Pancreas (tissue), 10 donors: ENCODE measurements around the gene SLC6A20. TPM values are rescaled to one million over a fixed set of nuclear protein-coding genes. Genes with fewer than 3 reads are reported as not detected.

Source experiments
- ATAC-seq, 4 donors: fragments of 200-7000 bp; cut with Tn5 transposase; one replicate each; pipeline versions ENCODE4 v1.8.0 to v1.9.1; 2020; ENCODE audit warnings: mild to moderate bottlenecking in 4 of 4, moderate library complexity in 4 of 4
- DNase-seq, 6 donors: peaks; one replicate each; pipeline ENCODE4 v3.0.0-alpha.2; 2020
- FAIRE-seq: peaks from 2 replicates; lab custom pipeline; 2012; peaks lifted over from hg19 to GRCh38; lab: Jason Lieb, UNC
- H3K27ac ChIP-seq, 4 donors: fragments of 200-600 bp; sonication (generic); 1 replicate in 3 of 4; 2 replicates in 1 of 4; pipeline versions ENCODE4 v1.5.0 to v1.8.0; 2020
- H3K27me3 ChIP-seq, 4 donors: fragments of 200-600 bp; one replicate each; pipeline ENCODE4 v1.8.0; 2021
- H3K36me3 ChIP-seq, 3 donors: fragments of 200-600 bp; sonication (generic) in 1 of 3; one replicate each; pipeline versions ENCODE4 v1.5.0 to v1.8.0; 2020 to 2021
- H3K4me1 ChIP-seq, 3 donors: fragments of 200-600 bp; one replicate each; pipeline ENCODE4 v1.8.0; 2021
- H3K4me3 ChIP-seq, 4 donors: fragments of 200-600 bp; sonication (generic) in 2 of 4; one replicate each; pipeline versions ENCODE4 v1.5.0 to v1.8.0; 2020 to 2021
- H3K9me3 ChIP-seq, 4 donors: fragments of 200-600 bp; one replicate each; pipeline ENCODE4 v1.8.0; 2021
- WGBS, 2 donors: extraction: QIAGEN DNeasy Blood & Tissue Kit; methylation state at CpG; one replicate each; pipeline ENCODE4 v1.1.7; 2013; 5-methylcytosine and 5-hydroxymethylcytosine counted together
- intact Hi-C, 3 donors: fragments of 100-400 bp; cut with DNase I; formaldehyde crosslinking; loops; one replicate each; pipeline versions ENCODE4 v1.11.1 to v1.14.2; 2022
- polyA plus RNA-seq, 2 donors: library from polyadenylated mRNA; stranded (reverse); fragments of 200-250 nt; gene quantifications; one replicate each; pipeline ENCODE4 v1.2.3, GENCODE V29; 2013
- total RNA-seq, 6 donors: library from RNA; stranded (reverse); fragmentation: NEBNext Ultra II Directional in 4 of 6; extraction: Animal tissue kit (Norgen Biotek cat#: 25700) in 4 of 6; gene quantifications; one replicate each; pipeline versions ENCODE4 v1.2.1 to v1.2.4, GENCODE V29; 2021 to 2023
- TF ChIP-seq, protein P1 (sequence below), 4 donors: fragments of 200-600 bp; sonication (generic) in 3 of 4; IDR thresholded peaks; one replicate each; pipeline versions ENCODE4 v1.5.0 to v1.8.0; 2021; ENCODE audit warnings: antibody characterized with exemption in 4 of 4
- donor health status: healthy with polysubstance abuse.
- donor health status: DM: no; HTN: no; CAD: no; lungs with moderate emphysema.
- donor health status: DM: no; HTN: no; CAD: no.
- donor health status: control.
- donor health status: control.
- donor health status: Bipolar disorder and iron deficiency.
- donor health status: DM: yes; HTN: yes; CAD: no.
- donor health status: DM: no; HTN: no; CAD: no.
- donor health status: DM: no; HTN: no; CAD: no.
- donor health status: DM: yes; HTN: yes; CAD: no.

SLC6A20 gene
- total and polyA plus RNA-seq, 8 donors, result 3.1 to 11.3 (median 5.7) TPM

DNA sequence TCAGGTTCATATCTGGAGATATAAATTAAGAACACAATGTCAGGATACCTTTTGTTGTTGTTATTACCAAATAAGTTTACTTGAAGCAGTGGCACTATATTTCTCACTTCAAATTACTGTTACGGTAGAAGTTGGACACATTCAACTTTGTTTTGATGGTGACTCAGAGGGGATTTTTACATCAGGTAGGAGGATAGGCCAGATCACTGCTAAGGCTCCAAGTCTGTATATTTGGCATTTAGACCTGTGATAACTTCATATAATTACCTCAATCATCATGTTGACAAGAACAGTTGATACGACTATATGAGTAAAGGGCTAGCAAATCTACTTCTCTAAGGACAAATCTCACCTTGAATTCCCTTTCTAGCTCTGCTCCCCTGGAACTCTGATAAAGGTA, 30.0 kb upstream of the SLC6A20 start:
- H3K27ac ChIP-seq, result no peak overlapping the region
- no peak for DNase-seq
- FAIRE-seq, result no peak
- no peaks in the 10 kb centered on the region for H3K9me3 ChIP-seq
- no peaks in the 10 kb centered on the region for H3K27me3 ChIP-seq
- TF ChIP-seq, protein P1, sequence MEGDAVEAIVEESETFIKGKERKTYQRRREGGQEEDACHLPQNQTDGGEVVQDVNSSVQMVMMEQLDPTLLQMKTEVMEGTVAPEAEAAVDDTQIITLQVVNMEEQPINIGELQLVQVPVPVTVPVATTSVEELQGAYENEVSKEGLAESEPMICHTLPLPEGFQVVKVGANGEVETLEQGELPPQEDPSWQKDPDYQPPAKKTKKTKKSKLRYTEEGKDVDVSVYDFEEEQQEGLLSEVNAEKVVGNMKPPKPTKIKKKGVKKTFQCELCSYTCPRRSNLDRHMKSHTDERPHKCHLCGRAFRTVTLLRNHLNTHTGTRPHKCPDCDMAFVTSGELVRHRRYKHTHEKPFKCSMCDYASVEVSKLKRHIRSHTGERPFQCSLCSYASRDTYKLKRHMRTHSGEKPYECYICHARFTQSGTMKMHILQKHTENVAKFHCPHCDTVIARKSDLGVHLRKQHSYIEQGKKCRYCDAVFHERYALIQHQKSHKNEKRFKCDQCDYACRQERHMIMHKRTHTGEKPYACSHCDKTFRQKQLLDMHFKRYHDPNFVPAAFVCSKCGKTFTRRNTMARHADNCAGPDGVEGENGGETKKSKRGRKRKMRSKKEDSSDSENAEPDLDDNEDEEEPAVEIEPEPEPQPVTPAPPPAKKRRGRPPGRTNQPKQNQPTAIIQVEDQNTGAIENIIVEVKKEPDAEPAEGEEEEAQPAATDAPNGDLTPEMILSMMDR (IDR thresholded peaks at IDR 0.05), result no peak
- peak in 1 of 4 donors; percentile 52 for ATAC-seq
- WGBS, 2 donors, result 64 to 69% methylated on average over 2 of the region's 2 CpGs
- no peaks in the 10 kb centered on the region for H3K4me1 ChIP-seq
- intact Hi-C loops, result no loop called here
- no peak overlapping the region for H3K4me3 ChIP-seq
- peaks cover 0 to 28% (median 8%) of the 10 kb centered on the region in 3 donors for H3K36me3 ChIP-seq

GRCh38 chr3:45821127-45821526, 24.8 kb upstream of the SLC6A20 start:
- Histone ChIP-seq H3K9me3 (no peaks in the 10 kb centered on the region), H3K4me3 (no peak overlapping the region), H3K27ac (no peak overlapping the region), H3K27me3 (no peaks in the 10 kb centered on the region), H3K4me1 (peaks cover 0 to 13% (median 0%) of the 10 kb centered on the region in 3 donors), H3K36me3 (peaks cover 0 to 8% (median 0%) of the 10 kb centered on the region in 3 donors)
- WGBS, 2 donors, result 92 to 100% methylated on average over 1 of the region's 1 CpG
- TF ChIP-seq, protein P1 (IDR thresholded peaks at IDR 0.05), result no peak
- ATAC-seq (no peak), FAIRE-seq (no peak), DNase-seq (no peak)
- intact Hi-C loops, result no loop called here

- no peak overlapping the region for H3K27ac ChIP-seq
- TF ChIP-seq, protein P1 (IDR thresholded peaks at IDR 0.05), result no peak
- H3K36me3 ChIP-seq, result no peaks in the 10 kb centered on the region
- FAIRE-seq, result no peak
- H3K27me3 ChIP-seq, result no peaks in the 10 kb centered on the region
- WGBS, 2 donors, result 82 to 88% methylated on average over 2 of the region's 2 CpGs
- H3K4me1 ChIP-seq, result peaks cover 0 to 13% (median 0%) of the 10 kb centered on the region in 3 donors
- no peak for DNase-seq
- no peaks in the 10 kb centered on the region for H3K9me3 ChIP-seq
- ATAC-seq, result no peak
- intact Hi-C loops, result no loop called here
- H3K4me3 ChIP-seq, result no peak overlapping the region
Measured at GRCh38 chr3:45819543-45819942, 23.2 kb upstream of the SLC6A20 start.

DNA sequence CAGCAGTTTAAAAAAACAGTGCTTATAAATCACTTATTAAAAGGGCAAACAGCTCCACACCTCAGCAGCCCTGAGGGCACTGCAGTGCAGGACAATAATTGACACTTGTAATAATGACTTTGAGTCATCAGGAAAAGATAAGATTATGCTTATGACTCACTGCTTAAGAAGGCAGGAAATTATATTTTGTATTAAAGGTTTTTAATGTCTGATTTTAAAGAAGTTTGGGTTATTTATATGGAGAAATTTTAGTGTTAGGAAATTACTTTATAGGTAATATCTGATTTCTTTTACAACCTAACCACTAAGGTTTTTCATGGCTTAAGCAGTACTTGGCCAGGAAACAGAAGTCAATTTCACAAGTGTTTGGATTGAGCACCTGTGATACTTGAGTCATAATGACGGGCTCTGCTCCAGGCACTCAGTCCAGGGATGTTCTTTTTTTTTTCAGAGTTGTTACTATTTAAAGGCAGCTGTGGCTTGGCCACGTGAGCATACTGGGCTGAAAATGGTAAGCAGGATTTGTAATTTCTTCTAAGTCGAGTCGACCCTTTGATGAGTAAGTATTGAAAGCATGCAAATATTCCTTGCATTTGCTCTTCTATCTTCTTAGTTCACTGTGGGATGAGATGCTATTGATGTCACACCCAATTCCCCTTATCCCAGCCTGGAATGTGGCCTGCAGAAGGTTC, 21.6 kb upstream of the SLC6A20 start:
- Histone ChIP-seq H3K4me1 (peaks cover 0 to 13% (median 0%) of the 10 kb centered on the region in 3 donors), H3K27ac (peak overlapping the region in 3 of 4 donors; percentile 9 to 70 (median 45)), H3K36me3 (no peaks in the 10 kb centered on the region), H3K4me3 (no peak overlapping the region), H3K9me3 (no peaks in the 10 kb centered on the region), H3K27me3 (no peaks in the 10 kb centered on the region)
- FAIRE-seq (no peak), DNase-seq (peak in 4 of 6 donors; percentile 52 to 72 (median 62)), ATAC-seq (peak; percentile 92 to 96 (median 94))
- TF ChIP-seq, protein P1 (IDR thresholded peaks at IDR 0.05), result no peak
- WGBS, 2 donors, result 38 to 56% methylated on average over 4 of the region's 4 CpGs
- intact Hi-C loops, result no loop called here

DNA sequence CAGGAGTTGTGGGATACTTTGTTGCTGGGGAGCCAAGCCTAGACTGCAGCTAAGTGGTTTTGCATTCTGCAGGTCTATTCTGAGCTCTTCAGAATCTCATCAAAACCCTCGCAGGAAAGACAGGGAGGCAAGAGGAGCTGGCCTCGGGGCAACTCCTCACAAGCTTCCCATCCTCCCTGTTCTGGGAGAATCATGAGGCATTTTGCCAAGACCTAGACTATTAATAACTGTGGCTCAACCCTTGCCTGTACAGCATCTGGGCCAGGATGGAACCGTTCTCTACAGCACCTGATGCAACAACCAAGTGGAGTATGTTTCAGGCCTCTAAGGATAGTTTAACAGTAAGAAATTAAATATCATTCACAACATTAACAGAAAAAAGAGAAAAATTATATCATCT, 20.2 kb upstream of the SLC6A20 start:
- no peaks in the 10 kb centered on the region for H3K27me3 ChIP-seq
- TF ChIP-seq, protein P1 (IDR thresholded peaks at IDR 0.05), result no peak
- intact Hi-C loops, result no loop called here
- no peak overlapping the region for H3K27ac ChIP-seq
- ATAC-seq (no peak), FAIRE-seq (no peak), DNase-seq (no peak)
- peaks cover 0 to 13% (median 0%) of the 10 kb centered on the region in 3 donors for H3K4me1 ChIP-seq
- no peaks in the 10 kb centered on the region for H3K9me3 ChIP-seq
- 82 to 90% methylated on average over 3 of the region's 3 CpGs for WGBS, 2 donors
- H3K4me3 ChIP-seq, result no peak overlapping the region
- no peaks in the 10 kb centered on the region for H3K36me3 ChIP-seq
